ENCODE results near the gene COMMD2. TPM values are rescaled to one million over a fixed set of nuclear protein-coding genes. Genes with fewer than 3 reads are reported as not detected.

Gene COMMD2
- total RNA-seq, 1 experiment from 2014 or later = 35.5 TPM

DNA sequence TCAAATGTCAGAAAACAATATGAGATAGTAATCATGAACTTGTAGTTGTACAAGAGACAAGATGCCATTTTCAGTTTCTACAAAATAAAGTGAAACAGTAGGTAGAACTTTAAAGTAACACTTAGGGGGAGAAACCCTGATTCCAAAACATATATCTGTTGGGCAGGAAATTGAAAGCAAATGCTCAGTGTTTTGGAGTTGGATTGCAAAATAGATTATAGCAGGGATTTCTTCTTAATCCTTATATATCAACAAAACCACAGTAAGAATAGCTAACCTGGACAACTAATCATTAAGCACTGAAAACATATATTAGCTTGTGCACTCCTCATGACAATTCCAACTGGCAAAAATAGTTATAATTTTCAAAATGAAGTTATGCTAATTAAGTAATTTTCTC, 46.9 kb downstream of the COMMD2 start:
- ChIA-PET RAD21 (ENCODE audit: low non-redundant PET in 1 of 2, low total read pairs in 2 of 2, uncharacterized antibody in 2 of 2, unreplicated experiment in 2 of 2) (no interaction called here), POLR2A (interaction anchor here (0.9 kb wide), 1 partner anchor 47 kb away, joined by 3 read pairs; the partner anchor contains the start of gene WWTR1), CTCF (no interaction called here)
- no peaks in the 10 kb centered on the region for H3K79me2 ChIP-seq (ENCODE audit: insufficient read depth, low read length)
- H3K36me3 ChIP-seq (ENCODE audit: control insufficient read depth in 1 of 2, insufficient read depth in 2 of 2, low read length in 2 of 2) = no peaks in the 10 kb centered on the region
- H3K9ac ChIP-seq (ENCODE audit: low read length) = no peak overlapping the region
- H2AFZ ChIP-seq (ENCODE audit: low read depth, low read length, poor library complexity, severe bottlenecking) = no peak overlapping the region
- H3K4me1 ChIP-seq (ENCODE audit: control insufficient read depth in 1 of 2, insufficient read depth in 2 of 2, low read length in 2 of 2) = no peaks in the 10 kb centered on the region
- no peaks in the 10 kb centered on the region for H3K27me3 ChIP-seq (ENCODE audit: insufficient read depth, low read length)
- intact Hi-C loops (cut with micrococcal nuclease) = no loop called here
- no peak overlapping the region for H3K27ac ChIP-seq (ENCODE audit: low read depth, low read length)
- H3K4me3 ChIP-seq (replicated peaks in 1 of 2; ENCODE audit: low read depth in 1 of 2, low read length in 2 of 2) = no peak overlapping the region
- H3K4me2 ChIP-seq (ENCODE audit: low read length) = no peak overlapping the region
- no peaks in the 10 kb centered on the region for H3K9me3 ChIP-seq (ENCODE audit: control insufficient read depth in 1 of 2, insufficient read depth in 1 of 2, low read depth in 1 of 2, low read length in 2 of 2)
- DNase-seq (ENCODE audit: low read depth, low spot score) (no peak), ATAC-seq (no peak)
- TF ChIP-seq EGR1 (IDR thresholded peaks at IDR 0.05; ENCODE audit: low read depth) (no peak), POLR2A (IDR thresholded peaks at IDR 0.05; ENCODE audit: borderline replicate concordance, extremely low read depth, insufficient read depth, insufficient read length) (no peak)
- H3K9me2 ChIP-seq (ENCODE audit: insufficient read depth) = peaks cover 4% of the 10 kb centered on the region; the same call in 1 of the 2 replicates
- BruUV-seq (replicated peaks) = no TSS peak
- H4K20me1 ChIP-seq (ENCODE audit: insufficient read depth) = no peaks in the 10 kb centered on the region

DNA sequence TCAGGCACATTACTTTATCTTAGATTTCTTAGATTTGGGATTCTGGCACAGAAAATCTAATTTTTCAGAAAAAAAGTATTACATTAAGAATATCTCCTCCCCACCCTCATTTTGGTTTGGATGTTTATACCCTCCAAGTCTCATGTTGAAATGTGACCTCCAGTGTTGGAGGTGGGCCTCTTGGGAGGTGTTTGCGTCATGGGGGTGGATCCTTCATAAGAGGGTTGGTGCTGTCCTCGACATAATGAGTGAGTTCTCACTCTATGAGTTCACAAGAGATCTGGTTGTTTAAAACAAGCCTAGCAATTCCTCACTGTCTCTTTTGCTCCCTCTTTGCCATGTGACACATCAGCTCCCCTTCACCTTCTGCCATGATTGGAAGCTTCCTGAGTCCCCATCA, 48.8 kb downstream of the COMMD2 start:
- DNase-seq (ENCODE audit: low read depth, low spot score) (no peak), ATAC-seq (no peak)
- no peaks in the 10 kb centered on the region for H3K27me3 ChIP-seq (ENCODE audit: insufficient read depth, low read length)
- TF ChIP-seq RAD21 (IDR thresholded peaks at IDR 0.05; ENCODE audit: low read depth) (no peak), EGR1 (IDR thresholded peaks at IDR 0.05; ENCODE audit: low read depth) (no peak), FOSL1 (IDR thresholded peaks at IDR 0.05; ENCODE audit: low read depth) (no peak), YY1 (IDR thresholded peaks at IDR 0.05; ENCODE audit: extremely low read depth, insufficient replicate concordance, low read depth, low read length) (no peak), SIN3A (IDR thresholded peaks at IDR 0.05; ENCODE audit: low read depth) (no peak), CBX3 (IDR thresholded peaks at IDR 0.05; ENCODE audit: low read depth) (no peak), SP1 (IDR thresholded peaks at IDR 0.05; ENCODE audit: low read depth) (no peak), EZH2 (IDR thresholded peaks at IDR 0.05) (no peak), POLR2A (IDR thresholded peaks at IDR 0.05; ENCODE audit: borderline replicate concordance, extremely low read depth, insufficient read depth, insufficient read length) (no peak), ZNF274 (IDR thresholded peaks at IDR 0.05; ENCODE audit: low read depth, low read length) (no peak)
- TF ChIP-seq, protein P1, sequence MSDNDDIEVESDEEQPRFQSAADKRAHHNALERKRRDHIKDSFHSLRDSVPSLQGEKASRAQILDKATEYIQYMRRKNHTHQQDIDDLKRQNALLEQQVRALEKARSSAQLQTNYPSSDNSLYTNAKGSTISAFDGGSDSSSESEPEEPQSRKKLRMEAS (IDR thresholded peaks at IDR 0.05) = no peak
- TF ChIP-seq, protein P2, sequence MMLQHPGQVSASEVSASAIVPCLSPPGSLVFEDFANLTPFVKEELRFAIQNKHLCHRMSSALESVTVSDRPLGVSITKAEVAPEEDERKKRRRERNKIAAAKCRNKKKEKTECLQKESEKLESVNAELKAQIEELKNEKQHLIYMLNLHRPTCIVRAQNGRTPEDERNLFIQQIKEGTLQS (IDR thresholded peaks at IDR 0.05) = no peak
- TF ChIP-seq, protein P3, sequence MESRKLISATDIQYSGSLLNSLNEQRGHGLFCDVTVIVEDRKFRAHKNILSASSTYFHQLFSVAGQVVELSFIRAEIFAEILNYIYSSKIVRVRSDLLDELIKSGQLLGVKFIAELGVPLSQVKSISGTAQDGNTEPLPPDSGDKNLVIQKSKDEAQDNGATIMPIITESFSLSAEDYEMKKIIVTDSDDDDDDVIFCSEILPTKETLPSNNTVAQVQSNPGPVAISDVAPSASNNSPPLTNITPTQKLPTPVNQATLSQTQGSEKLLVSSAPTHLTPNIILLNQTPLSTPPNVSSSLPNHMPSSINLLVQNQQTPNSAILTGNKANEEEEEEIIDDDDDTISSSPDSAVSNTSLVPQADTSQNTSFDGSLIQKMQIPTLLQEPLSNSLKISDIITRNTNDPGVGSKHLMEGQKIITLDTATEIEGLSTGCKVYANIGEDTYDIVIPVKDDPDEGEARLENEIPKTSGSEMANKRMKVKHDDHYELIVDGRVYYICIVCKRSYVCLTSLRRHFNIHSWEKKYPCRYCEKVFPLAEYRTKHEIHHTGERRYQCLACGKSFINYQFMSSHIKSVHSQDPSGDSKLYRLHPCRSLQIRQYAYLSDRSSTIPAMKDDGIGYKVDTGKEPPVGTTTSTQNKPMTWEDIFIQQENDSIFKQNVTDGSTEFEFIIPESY (IDR thresholded peaks at IDR 0.05; ENCODE audit: extremely low read depth, insufficient replicate concordance, low read length) = no peak
- TF ChIP-seq, protein P4, sequence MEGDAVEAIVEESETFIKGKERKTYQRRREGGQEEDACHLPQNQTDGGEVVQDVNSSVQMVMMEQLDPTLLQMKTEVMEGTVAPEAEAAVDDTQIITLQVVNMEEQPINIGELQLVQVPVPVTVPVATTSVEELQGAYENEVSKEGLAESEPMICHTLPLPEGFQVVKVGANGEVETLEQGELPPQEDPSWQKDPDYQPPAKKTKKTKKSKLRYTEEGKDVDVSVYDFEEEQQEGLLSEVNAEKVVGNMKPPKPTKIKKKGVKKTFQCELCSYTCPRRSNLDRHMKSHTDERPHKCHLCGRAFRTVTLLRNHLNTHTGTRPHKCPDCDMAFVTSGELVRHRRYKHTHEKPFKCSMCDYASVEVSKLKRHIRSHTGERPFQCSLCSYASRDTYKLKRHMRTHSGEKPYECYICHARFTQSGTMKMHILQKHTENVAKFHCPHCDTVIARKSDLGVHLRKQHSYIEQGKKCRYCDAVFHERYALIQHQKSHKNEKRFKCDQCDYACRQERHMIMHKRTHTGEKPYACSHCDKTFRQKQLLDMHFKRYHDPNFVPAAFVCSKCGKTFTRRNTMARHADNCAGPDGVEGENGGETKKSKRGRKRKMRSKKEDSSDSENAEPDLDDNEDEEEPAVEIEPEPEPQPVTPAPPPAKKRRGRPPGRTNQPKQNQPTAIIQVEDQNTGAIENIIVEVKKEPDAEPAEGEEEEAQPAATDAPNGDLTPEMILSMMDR (IDR thresholded peaks at IDR 0.05 in 2 of 3, conservative IDR thresholded peaks at IDR 0.05 in 1 of 3; ENCODE audit: borderline replicate concordance in 1 of 3, insufficient read depth in 1 of 3, low read depth in 2 of 3, low read length in 2 of 3) = no peak
- POLR2A ChIA-PET = no interaction called here
- no peaks in the 10 kb centered on the region for H4K20me1 ChIP-seq (ENCODE audit: insufficient read depth)
- H3K79me2 ChIP-seq (ENCODE audit: insufficient read depth, low read length) = no peaks in the 10 kb centered on the region
- intact Hi-C loops (cut with micrococcal nuclease) = no loop called here
- no TSS peak for BruUV-seq (replicated peaks)
- no peaks in the 10 kb centered on the region for H3K4me1 ChIP-seq (ENCODE audit: control insufficient read depth in 1 of 2, insufficient read depth in 2 of 2, low read length in 2 of 2)
- no peak overlapping the region for H3K27ac ChIP-seq (ENCODE audit: low read depth, low read length)
- H3K9me3 ChIP-seq (ENCODE audit: control insufficient read depth in 1 of 2, insufficient read depth in 1 of 2, low read depth in 1 of 2, low read length in 2 of 2) = peaks cover 0 to 6% of the 10 kb centered on the region in 2 experiments; a peak in 2 of 4 replicates
- CTCF ChIA-PET = no interaction called here
- no peak overlapping the region for H2AFZ ChIP-seq (ENCODE audit: low read depth, low read length, poor library complexity, severe bottlenecking)
- H3K9me2 ChIP-seq (ENCODE audit: insufficient read depth) = peaks cover 4% of the 10 kb centered on the region; the same call in 1 of the 2 replicates
- no peak overlapping the region for H3K4me2 ChIP-seq (ENCODE audit: low read length)
- no peak overlapping the region for H3K4me3 ChIP-seq (replicated peaks in 1 of 2; ENCODE audit: low read depth in 1 of 2, low read length in 2 of 2)
- H3K9ac ChIP-seq (ENCODE audit: low read length) = no peak overlapping the region
- RAD21 ChIA-PET (ENCODE audit: low non-redundant PET in 1 of 2, low total read pairs in 2 of 2, uncharacterized antibody in 2 of 2, unreplicated experiment in 2 of 2) = no interaction called here
- no peaks in the 10 kb centered on the region for H3K36me3 ChIP-seq (ENCODE audit: control insufficient read depth in 1 of 2, insufficient read depth in 2 of 2, low read length in 2 of 2)

Data from HCT116 (cell line).